PFSK-1 (cell line): ENCODE data around the gene ARSI.

Source experiments
- FOXP2 ChIP-seq: optimal IDR thresholded peaks from 2 replicates; pipeline ENCODE3; 2011; ENCODE audit warnings: borderline replicate concordance, control low read depth, inconsistent platforms; ENCODE audit not compliant: insufficient read depth; ENCODE audit errors: extremely low read length, extremely low read depth
- POLR2AphosphoS5 ChIP-seq: IDR thresholded peaks from 2 replicates; pipeline ENCODE4 v1.6.1; 2012; ENCODE audit warnings: low read depth, mild to moderate bottlenecking, control low read depth, low read length, moderate library complexity
- SIN3A ChIP-seq: IDR thresholded peaks from 2 replicates; pipeline ENCODE4 v1.6.1; 2012; ENCODE audit warnings: mild to moderate bottlenecking, low read length, moderate library complexity, borderline replicate concordance; ENCODE audit not compliant: insufficient read depth
- TAF1 ChIP-seq: IDR thresholded peaks from 2 replicates; pipeline ENCODE4 v1.6.1; 2012; ENCODE audit warnings: low read length, control low read depth, borderline replicate concordance; ENCODE audit not compliant: insufficient read depth
- TF ChIP-seq, protein P1 (sequence below), 2 experiments: IDR thresholded peaks; 2 replicates each; pipeline versions ENCODE4 v1.6.1 to v1.8.0; 2011 to 2012; ENCODE audit warnings: low read depth in 2 of 2, low read length in 2 of 2, control low read depth in 1 of 2, inconsistent platforms in 1 of 2, mild to moderate bottlenecking in 1 of 2, moderate library complexity in 1 of 2; ENCODE audit not compliant: insufficient read depth in 1 of 2

GRCh38 chr5:150272531-150272930 lies 30.2 kb downstream of the ARSI start:
- TF ChIP-seq POLR2AphosphoS5: no peak
- TF ChIP-seq, protein P1, sequence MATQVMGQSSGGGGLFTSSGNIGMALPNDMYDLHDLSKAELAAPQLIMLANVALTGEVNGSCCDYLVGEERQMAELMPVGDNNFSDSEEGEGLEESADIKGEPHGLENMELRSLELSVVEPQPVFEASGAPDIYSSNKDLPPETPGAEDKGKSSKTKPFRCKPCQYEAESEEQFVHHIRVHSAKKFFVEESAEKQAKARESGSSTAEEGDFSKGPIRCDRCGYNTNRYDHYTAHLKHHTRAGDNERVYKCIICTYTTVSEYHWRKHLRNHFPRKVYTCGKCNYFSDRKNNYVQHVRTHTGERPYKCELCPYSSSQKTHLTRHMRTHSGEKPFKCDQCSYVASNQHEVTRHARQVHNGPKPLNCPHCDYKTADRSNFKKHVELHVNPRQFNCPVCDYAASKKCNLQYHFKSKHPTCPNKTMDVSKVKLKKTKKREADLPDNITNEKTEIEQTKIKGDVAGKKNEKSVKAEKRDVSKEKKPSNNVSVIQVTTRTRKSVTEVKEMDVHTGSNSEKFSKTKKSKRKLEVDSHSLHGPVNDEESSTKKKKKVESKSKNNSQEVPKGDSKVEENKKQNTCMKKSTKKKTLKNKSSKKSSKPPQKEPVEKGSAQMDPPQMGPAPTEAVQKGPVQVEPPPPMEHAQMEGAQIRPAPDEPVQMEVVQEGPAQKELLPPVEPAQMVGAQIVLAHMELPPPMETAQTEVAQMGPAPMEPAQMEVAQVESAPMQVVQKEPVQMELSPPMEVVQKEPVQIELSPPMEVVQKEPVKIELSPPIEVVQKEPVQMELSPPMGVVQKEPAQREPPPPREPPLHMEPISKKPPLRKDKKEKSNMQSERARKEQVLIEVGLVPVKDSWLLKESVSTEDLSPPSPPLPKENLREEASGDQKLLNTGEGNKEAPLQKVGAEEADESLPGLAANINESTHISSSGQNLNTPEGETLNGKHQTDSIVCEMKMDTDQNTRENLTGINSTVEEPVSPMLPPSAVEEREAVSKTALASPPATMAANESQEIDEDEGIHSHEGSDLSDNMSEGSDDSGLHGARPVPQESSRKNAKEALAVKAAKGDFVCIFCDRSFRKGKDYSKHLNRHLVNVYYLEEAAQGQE (IDR thresholded peaks at IDR 0.05; ENCODE audit: insufficient read depth in 1 of 2, low read depth in 2 of 2, low read length in 2 of 2): no peak
- no peak for TF ChIP-seq TAF1
- TF ChIP-seq SIN3A: no peak
- TF ChIP-seq FOXP2: no peak
